ENCODE measurements around the gene SLC29A3.

The SLC29A3 gene

DNA sequence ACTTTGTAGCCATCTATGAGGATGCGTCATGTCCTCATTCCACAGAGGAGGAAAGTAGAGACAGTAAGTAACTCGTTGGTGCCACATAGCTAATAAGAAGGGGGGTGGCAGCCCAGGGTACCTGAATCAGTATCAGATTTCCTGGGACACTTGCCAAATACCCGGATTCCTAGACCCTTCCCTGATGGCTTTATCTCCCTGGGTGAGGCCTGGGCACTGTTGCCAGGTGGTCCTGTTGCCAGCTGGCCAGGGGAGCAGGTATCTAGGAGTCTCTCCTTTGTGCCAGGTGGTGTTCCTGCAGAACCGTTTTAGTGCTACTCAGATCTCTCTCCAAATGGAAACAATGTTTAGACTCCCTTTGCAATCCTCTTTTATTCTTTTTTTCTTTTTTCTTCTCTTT lies 12.7 kb downstream of the SLC29A3 start:
- TF ChIP-seq, protein P1, sequence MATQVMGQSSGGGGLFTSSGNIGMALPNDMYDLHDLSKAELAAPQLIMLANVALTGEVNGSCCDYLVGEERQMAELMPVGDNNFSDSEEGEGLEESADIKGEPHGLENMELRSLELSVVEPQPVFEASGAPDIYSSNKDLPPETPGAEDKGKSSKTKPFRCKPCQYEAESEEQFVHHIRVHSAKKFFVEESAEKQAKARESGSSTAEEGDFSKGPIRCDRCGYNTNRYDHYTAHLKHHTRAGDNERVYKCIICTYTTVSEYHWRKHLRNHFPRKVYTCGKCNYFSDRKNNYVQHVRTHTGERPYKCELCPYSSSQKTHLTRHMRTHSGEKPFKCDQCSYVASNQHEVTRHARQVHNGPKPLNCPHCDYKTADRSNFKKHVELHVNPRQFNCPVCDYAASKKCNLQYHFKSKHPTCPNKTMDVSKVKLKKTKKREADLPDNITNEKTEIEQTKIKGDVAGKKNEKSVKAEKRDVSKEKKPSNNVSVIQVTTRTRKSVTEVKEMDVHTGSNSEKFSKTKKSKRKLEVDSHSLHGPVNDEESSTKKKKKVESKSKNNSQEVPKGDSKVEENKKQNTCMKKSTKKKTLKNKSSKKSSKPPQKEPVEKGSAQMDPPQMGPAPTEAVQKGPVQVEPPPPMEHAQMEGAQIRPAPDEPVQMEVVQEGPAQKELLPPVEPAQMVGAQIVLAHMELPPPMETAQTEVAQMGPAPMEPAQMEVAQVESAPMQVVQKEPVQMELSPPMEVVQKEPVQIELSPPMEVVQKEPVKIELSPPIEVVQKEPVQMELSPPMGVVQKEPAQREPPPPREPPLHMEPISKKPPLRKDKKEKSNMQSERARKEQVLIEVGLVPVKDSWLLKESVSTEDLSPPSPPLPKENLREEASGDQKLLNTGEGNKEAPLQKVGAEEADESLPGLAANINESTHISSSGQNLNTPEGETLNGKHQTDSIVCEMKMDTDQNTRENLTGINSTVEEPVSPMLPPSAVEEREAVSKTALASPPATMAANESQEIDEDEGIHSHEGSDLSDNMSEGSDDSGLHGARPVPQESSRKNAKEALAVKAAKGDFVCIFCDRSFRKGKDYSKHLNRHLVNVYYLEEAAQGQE (IDR thresholded peaks at IDR 0.05; ENCODE audit: insufficient read depth in 1 of 2, low read depth in 2 of 2, low read length in 2 of 2): no peak
- TF ChIP-seq FOXP2 (optimal IDR thresholded peaks at IDR 0.05; ENCODE audit: borderline replicate concordance, extremely low read depth, extremely low read length, insufficient read depth) (no peak), TAF1 (IDR thresholded peaks at IDR 0.05; ENCODE audit: borderline replicate concordance, insufficient read depth, low read length) (no peak), SIN3A (IDR thresholded peaks at IDR 0.05; ENCODE audit: borderline replicate concordance, insufficient read depth, low read length) (no peak), POLR2AphosphoS5 (IDR thresholded peaks at IDR 0.05; ENCODE audit: low read depth, low read length) (no peak)

DNA sequence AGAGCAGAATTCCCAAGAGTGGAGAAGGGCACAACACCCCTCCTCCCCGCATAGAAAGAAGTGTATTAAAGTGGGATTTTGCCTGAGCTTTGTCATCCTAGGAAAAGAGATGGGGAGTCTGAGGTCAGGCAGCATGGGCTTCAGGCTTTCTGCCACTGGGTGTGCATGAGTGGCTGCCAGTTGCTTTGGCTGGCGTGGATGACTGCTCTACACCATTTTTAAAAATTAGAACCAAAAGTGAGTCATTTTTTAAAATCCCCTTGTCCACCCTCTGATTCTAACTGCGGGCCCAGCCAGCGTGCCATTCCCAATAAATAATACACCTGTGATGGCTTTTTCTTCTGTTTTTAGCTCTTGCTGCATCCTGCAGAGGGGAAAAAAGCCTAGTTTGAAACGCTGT lies 13.4 kb downstream of the SLC29A3 start:
- no peak for TF ChIP-seq TAF1 (IDR thresholded peaks at IDR 0.05; ENCODE audit: borderline replicate concordance, insufficient read depth, low read length)

DNA sequence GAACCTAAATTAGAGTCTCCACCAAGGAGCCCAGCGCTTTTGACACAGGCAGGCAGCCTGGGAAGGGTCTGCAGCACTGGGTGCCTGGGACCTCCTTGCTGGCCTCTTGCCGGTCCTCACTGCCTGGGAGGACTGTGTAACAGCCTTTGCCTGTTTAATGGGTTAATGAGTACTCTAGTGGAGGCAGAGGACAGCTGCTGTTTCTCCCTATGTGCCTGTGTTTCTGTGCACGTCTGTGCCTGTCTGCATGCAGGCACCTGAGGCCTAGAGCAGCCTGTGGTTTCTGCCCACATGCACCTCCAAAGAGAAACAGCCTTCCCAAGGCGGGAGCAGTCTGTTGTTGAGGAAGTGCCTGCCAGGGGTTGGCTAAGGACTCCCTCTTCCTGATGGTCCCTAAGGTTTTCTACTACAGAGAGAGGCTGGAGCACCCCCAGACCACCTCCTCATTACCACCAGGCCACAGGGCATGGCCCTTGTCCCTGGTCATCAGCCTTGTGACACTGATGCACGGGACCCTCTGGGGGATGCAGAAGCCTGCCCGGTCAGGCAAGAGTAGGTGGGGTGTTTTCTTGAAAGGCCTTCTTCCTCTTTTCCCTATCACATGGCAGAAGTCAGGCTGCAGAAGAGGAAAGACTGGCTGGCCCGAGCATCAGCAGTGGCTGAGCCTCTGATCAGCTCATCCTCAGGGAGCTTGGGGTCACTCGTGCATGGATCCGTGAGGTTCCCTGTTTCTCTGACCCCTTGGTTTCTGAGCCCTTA lies 14.2 kb downstream of the SLC29A3 start:
- no peak for TF ChIP-seq TAF1 (IDR thresholded peaks at IDR 0.05; ENCODE audit: borderline replicate concordance, insufficient read depth, low read length)
- TF ChIP-seq, protein P1 (IDR thresholded peaks at IDR 0.05; ENCODE audit: insufficient read depth in 1 of 2, low read depth in 2 of 2, low read length in 2 of 2): no peak

DNA sequence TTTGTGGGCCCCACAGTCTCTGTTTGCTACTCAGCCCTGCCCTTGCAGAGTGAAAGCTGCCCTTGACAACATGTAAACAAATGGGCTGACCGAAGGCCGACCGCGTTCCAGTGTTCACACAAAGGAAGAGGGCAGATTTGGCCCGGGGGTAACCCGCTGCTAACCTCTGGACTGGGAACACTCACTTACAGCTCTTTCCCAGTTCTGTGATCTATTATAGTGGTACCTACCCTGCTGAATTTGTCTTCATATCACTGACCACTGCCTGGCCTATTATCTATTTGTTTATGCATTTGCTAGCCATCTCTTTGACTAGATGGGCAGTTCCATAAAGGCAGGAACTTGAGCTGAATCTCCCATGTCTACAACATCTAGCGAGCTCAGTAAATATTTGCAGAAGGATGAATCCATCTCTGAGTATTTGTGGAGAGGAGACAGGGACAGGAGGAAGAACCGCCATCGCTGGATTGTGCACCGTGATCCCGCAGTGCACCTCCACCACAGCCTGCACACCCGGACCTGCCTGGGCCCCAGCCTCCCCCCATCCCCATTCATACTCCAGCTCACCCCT lies 15.2 kb downstream of the SLC29A3 start:
- TF ChIP-seq TAF1 (IDR thresholded peaks at IDR 0.05; ENCODE audit: borderline replicate concordance, insufficient read depth, low read length) (no peak), POLR2AphosphoS5 (IDR thresholded peaks at IDR 0.05; ENCODE audit: low read depth, low read length) (no peak), SIN3A (IDR thresholded peaks at IDR 0.05; ENCODE audit: borderline replicate concordance, insufficient read depth, low read length) (no peak), FOXP2 (optimal IDR thresholded peaks at IDR 0.05; ENCODE audit: borderline replicate concordance, extremely low read depth, extremely low read length, insufficient read depth) (no peak)
- TF ChIP-seq, protein P1 (IDR thresholded peaks at IDR 0.05; ENCODE audit: insufficient read depth in 1 of 2, low read depth in 2 of 2, low read length in 2 of 2): no peak

DNA sequence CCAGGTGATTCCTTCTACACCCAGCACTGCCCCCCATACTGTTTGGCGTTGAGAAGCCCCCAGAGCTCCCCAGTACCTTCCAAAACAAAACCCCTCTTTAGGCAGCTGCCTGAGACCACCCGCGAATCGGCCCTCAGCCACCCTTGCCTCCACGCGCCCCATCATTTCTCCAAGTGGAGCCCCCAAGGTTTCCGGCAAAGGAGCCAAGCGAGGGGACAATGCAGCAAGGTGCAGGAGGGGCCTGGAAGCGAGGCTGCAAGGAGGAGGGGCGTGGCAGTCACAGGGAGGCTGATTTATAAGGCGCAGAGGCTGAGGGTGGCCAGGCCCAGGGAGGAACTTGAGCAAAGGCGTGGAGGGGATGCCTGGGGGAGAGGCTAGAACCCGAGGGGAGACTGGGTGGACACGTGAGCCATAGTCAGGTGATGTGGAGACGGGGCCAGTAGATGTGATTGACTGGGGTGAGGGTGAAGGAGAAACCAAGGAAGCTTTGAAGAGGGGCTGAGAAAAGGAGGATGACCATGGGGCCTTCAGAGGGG lies 16.2 kb downstream of the SLC29A3 start:
- TF ChIP-seq TAF1 (IDR thresholded peaks at IDR 0.05; ENCODE audit: borderline replicate concordance, insufficient read depth, low read length) (no peak), POLR2AphosphoS5 (IDR thresholded peaks at IDR 0.05; ENCODE audit: low read depth, low read length) (no peak), SIN3A (IDR thresholded peaks at IDR 0.05; ENCODE audit: borderline replicate concordance, insufficient read depth, low read length) (no peak), FOXP2 (optimal IDR thresholded peaks at IDR 0.05; ENCODE audit: borderline replicate concordance, extremely low read depth, extremely low read length, insufficient read depth) (no peak)
- TF ChIP-seq, protein P1 (IDR thresholded peaks at IDR 0.05; ENCODE audit: insufficient read depth in 1 of 2, low read depth in 2 of 2, low read length in 2 of 2): no peak

Measured in PFSK-1 (cell line).